GM19025 (cell line): Measurements from ENCODE around the gene CGREF1.
"Not testable (repeated sequence)": the region's sequence is repeated elsewhere in the genome, so short reads cannot be mapped to it uniquely, and the experiment has no call there.

Source experiments
- ATAC-seq: cut with Tn5 transposase; IDR thresholded peaks from one replicate; pipeline ENCODE4 v1.9.1; 2021; ENCODE audit warnings: mild to moderate bottlenecking, low read depth, moderate library complexity; ENCODE audit not compliant: unreplicated experiment

Gene CGREF1

DNA sequence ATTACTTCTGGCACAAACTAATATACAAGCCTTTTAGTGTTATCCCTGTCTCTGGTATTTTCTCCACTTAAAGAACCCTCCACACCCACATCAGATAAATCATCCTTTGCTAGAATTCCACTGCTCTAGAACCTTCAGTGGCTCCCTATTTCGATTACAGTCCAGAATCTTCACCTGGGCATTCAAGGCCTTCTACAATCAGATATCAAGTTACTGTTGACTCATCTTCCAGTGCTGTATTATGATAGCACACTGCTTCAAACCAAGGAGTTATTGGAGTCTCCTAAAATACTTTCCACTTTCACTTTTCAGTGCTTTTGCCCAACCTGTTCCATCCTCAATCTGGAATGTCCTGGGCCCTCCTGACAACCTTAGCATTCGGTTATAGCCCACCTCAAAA lies 3.4 kb downstream of the CGREF1 start:
- no peak for ATAC-seq

DNA sequence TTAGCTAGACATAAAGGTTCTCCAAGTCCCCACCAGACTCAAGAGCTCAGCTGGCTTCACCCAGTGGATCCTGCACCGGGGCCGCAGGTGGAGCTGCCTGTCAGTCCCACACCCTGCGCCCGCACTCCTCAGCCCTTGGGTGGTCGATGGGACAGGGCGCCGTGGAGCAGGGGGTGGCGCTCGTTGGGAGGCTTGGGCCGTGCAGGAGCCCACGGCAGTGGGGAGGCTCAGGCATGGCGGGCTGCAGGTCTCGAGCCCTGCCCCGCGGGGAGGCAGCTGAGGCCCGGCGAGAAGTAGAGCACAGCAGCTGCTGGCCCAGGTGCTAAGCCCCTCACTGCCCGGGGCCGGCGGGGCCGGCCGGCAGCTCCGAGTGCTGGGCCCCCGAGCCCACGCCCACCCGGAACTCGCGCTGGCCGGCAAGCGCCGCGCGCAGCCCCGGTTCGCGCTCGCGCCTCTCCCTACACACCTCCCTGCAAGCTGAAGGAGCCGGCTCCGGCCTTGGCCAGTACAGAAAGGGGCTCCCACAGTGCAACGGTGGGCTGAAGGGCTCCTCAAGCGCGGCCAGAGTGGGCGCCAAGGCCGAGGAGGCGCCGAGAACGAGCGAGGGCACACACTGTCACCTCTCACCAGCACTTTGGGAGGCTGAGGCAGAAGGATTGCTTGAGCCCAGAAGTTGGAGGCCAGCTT lies 7.4 kb downstream of the CGREF1 start:
- not testable (repeated sequence) for ATAC-seq

DNA sequence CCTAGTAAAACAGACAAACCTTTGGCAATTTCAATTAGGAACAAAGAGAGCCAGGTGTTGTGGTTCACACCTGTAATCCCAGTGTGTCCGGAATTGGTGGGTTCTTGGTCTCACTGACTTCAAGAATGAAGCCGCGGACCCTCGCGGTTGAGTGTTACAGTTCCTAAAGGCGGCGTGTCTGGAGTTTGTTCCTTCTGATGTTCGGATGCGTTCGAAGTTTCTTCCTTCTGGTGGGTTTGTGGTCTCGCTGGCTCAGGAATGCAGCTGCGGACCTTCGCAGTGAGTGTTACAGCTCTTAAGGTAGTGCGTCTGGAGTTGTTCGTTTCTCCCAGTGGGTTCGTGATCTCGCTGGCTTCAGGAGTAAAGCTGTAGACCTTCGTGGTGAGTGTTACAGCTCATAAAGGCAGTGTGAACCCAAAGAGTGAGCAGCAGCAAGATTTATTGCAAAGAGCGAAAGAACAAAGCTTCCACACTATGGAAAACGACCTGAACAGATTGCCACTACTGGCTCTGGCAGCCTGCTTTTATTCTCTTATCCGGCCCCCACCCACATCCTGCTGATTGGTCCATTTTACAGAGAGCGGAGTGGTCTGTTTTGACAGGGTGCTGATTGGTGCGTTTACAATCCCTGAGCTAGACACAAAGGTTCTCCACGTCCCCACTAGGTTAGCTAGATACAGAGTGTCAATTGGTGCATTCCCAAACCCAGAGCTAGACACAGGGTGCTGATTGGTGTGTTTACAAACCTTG lies 8.2 kb downstream of the CGREF1 start:
- ATAC-seq: not testable (repeated sequence)

DNA sequence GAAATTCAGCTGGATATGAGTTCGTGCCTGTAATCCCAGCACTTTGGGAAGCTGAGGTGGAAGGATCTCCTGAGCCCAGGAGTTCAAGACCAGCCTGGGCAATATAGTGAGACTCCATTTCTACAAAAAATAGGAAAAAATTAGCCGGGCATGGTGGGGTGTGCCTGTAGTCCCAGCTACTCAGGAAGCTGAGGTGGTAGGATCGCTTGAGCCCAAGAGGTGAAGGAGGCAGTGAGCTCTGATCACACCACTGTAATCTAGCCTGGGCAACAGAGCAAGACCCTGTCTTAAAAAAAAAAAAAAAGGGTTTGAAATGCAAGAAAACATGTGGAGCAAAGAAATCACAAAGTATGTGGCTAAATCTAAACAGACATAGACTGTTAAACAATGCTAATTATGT lies 9.8 kb downstream of the CGREF1 start:
- ATAC-seq: no peak

DNA sequence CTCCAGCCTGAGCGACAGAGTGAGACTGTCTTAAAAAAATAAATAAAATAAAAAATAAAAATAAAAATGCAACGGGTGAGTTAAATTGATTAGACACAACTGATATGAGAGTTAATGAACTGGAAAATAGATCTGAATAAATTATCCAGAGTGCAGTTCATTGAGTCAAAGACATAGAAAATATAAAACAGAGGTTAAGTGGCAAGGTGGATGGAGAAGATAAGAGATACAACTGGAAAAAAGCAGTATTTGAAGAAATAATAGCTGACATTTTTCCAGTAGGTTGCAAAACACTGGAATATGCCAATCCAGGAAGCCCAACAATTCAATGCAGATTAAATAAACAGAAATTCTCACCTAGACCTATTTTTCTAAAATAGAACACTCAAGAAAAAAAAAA lies 10.7 kb downstream of the CGREF1 start:
- ATAC-seq: no peak

DNA sequence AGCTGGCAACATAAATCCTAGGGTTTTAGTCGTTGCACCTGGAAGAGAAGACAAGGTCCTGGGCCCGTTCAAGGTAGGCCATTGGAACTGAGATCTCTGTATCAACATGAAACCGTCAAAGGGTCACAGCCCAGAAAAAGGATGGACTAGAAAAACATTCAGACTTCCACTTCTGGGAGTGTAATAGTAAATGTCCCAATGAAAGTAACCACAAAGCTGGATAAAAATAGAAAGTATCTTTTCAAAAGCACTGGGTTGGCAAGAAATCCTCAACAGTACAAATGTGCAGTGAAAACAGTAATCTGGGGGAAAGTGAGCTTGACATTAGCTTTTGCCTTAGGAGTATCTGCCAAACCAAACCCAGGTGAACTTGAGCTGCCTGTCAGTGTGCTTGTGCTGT lies 12.9 kb downstream of the CGREF1 start:
- ATAC-seq: no peak

DNA sequence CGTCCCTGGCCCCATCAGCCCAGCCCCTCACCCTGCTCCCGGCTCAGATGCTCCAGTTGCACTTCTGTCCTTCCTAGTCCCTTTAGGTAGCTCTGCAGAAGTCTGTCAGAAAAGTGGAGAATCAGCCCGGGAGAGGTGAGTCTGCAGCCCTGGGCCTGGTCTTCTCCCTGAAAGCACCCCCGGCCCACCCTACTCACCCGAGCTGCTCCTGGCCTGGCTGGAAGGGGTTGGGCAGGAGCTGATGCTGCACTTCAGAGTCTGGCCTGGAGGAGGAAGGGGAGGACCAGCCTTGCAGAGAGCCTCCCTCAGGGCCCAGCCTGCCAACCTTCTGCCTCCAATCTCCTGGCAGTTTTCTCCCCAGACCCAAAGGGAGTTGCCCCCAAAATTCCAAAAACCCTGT lies 16.6 kb downstream of the CGREF1 start:
- no peak for ATAC-seq

DNA sequence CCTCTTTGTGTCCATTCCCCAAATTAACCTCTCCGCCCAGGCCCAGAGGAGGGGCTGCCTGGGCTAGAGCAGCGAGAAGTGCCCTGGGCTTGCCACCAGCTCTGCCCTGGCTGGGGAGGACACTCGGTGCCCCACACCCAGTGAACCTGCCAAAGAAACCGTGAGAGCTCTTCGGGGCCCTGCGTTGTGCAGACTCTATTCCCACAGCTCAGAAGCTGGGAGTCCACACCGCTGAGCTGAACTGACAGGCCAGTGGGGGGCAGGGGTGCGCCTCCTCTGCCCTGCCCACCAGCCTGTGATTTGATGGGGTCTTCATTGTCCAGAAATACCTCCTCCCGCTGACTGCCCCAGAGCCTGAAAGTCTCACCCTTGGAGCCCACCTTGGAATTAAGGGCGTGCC lies 18.9 kb downstream of the CGREF1 start:
- no peak for ATAC-seq

DNA sequence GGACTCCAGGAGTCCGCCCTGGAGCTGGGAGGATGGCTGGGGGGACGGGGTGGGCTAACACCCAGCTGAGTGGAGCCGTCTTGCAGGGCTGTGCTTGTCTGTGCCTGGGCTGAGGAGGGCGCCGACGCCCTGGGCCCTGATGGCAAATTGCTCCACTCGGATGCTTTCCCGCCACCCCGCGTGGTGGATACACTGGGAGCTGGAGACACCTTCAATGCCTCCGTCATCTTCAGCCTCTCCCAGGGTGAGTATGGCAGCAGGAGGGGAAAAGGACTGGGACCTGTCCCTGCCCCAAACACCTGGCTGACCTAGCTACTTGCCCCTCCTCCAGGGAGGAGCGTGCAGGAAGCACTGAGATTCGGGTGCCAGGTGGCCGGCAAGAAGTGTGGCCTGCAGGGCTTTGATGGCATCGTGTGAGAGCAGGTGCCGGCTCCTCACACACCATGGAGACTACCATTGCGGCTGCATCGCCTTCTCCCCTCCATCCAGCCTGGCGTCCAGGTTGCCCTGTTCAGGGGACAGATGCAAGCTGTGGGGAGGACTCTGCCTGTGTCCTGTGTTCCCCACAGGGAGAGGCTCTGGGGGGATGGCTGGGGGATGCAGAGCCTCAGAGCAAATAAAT lies 19.5 kb downstream of the CGREF1 start:
- no peak for ATAC-seq

DNA sequence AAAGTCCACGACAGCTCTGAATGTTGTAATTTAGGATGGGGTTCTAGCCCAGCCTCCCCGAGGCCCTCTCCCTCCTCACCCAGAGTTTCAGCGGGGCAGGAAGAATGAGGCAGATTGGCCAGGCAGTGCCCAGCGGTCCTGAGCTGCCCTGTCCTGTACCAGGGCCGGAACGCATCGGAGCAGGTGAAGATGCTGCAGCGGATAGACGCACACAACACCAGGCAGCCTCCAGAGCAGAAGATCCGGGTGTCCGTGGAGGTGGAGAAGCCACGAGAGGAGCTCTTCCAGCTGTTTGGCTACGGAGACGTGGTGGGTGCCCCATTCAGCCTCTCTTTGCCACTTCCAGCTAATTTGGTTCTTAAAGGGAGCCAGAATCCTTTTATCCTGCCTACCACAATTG lies 21.6 kb downstream of the CGREF1 start:
- no peak for ATAC-seq

DNA sequence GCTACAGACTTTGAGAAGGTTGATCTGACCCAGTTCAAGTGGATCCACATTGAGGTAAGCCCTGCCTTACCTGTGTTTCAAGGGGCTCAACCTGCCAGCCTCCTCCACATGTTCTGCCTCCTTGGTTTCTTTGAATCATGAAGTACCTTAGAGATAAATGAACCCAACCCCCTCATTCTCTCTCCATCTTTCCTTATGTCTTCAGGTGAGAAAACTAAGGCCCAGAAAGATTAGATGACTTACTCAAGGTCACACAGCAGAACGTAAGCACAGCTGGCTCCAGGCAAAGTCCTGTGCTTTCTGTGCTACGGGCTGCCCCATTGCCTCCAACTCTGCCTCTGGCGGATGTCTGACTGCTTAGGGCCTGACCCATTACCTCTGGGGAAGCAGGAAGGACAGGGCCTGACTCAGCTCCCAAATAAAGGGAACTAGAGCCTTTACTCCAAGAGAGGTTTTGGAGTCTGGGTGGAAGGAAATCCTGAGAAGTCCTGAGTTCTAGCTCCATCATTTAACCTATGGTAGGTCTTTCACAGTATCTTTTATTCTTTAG lies 22.1 kb downstream of the CGREF1 start:
- no peak for ATAC-seq

DNA sequence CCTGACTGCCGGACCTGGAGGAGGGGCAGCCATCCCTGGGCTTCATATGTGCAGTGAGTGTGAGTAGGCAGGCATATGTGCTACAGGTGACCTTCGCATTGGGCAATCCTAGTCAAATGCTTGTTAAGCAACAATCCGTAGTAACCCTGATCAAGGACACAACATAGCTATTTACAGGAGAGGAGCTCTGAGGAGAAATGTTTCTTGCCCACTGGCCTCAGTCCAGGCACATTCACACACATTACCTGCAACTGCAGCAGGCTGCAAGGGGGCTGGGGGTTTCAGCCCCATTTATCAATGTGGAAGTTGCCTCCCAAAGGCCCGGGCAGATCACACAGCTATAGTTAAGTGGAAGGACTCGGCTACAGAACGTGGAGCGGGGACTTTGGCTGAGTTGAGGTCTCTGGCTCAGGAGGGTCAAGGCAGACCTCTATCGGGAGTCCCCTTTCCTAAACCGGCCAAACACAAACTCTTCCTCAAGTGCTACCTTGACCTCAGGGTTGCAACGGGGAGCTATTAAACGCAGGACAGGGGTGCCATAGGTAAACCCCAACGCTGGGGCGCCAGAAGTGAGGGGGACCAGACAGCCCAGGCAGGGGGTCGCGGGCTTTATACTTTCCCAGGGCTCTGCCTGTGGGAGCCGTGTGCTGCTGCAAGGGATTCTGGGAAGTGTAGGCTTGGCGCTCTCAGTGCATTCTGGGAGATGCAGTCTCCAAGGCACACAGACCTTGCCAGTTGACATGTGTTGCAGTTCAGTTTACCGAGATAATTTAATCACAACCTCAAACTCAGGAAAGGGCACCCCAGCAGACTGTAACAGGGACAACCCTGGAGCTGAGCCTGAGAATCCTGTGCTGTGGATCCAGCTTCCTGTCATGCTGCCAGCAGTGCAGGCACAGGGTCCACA lies 22.9 kb downstream of the CGREF1 start:
- ATAC-seq: no peak

DNA sequence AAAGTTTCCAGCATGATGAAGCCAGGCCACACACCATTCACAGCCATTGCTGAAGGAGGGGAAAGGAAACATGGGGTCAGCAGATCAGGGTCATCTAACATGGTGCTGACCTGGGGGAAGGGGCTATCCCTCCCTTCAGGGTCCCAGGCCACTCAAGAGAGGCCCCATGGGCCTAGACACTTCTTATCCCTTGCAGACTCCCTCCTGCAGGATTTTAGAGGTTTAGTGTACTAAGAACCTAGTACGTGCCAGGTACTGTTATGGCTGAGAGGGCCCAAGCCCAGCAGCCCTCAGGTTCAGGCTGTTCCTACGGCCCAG lies 23.5 kb downstream of the CGREF1 start:
- no peak for ATAC-seq

DNA sequence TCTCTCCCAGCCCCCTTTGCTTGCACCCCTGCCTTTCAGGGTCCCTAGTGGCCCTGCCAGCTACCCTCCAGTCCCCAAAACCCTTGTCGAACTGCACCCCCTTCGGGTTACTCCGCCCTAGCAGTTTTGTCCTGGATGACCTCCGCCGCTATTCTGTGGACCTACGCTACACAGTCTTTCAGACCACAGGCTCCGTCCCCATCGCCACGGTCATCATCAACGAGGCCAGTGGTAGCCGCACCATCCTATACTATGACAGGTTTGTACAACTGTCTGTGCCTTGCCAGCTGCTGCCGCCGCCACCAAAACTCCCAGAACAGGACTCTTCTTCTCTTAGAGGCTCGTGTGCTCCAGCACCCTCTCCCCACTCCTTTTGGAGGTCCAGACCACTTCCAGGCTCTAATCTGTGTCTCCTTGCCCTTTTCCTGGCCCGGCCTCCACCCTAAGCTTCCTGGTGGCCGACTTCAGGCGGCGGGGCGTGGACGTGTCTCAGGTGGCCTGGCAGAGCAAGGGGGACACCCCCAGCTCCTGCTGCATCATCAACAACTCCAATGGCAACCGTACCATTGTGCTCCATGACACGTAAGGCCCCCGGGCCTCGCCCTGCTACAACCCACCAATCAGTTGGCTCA lies 24.5 kb downstream of the CGREF1 start:
- no peak for ATAC-seq

DNA sequence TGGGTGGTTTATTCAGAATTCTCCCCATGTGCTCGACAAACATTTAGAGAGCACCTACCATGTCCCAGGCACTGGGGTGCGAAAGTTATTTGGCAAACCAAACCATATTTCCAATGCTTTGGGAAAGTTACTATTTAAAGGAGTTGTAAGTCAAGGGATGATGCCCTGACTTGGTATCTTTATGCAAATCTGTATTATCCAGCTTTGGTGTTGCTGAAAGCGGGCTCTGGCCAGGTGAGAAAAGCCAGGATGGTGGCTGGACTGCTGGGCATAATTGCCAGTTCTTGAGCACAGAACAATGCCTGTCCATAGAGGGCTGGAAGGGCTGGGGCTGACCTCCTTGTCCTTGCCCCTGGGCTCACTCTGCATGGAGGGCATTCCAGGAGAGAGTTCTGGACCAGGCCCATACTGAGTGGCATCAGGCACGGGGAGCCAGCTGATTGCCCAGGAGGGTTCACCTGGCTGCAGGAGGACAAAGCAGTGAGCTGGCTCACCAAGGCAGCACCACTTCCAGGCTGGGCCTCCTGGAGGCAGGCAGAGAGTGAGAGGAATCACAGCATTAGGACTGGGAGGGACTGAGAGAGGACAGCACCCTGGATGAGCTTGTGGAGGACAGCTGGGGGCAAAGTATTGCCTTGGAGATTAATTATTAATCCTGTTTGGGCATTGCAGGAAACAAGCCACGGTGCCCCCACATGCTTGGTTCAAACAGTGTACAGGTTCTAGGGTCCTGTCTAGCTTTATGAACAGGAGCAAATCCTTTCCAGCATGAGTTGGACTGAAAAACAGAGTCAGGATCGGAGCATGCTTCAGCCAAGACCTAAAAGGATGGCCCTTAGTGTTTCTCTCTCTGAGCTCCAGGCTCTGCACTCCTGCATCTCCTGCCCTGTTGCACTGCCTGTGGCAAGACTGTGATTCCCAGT lies 25.2 kb downstream of the CGREF1 start:
- ATAC-seq: no peak

DNA sequence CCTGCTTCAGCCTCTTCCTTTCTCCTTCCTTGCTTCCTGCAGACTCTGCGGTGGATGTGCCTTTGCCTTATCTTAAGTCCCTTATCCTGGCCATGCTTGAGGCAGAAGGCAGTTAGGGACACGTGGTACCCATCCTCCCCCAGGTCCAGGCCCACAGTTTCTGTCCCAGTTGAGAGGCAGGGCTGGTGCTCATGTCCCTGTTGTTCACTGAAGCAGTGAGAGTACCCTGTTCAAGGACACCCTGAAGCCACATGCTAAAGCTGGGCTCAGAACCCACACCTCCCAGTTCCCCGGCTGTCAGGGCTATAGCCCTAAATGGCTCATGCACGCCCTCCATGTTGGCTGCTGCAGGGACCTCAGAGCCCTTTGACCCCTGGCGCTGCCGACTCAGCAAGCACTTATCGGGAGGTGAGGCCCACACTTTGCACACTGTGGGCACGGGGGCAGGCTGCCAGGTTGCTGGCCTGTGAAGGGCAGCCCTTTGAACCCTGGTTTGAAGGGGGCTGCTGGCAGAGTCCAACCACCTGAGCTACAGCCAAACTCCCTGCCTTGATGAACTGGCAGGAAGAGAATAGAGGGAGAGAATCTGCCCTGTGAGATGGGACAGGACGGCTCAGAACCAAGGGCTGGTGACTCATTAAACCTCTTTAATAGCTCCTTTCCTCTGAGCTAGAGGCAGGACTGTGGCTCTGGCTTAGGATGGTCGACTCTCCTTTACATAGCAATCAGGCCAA lies 26.1 kb downstream of the CGREF1 start:
- ATAC-seq: no peak

DNA sequence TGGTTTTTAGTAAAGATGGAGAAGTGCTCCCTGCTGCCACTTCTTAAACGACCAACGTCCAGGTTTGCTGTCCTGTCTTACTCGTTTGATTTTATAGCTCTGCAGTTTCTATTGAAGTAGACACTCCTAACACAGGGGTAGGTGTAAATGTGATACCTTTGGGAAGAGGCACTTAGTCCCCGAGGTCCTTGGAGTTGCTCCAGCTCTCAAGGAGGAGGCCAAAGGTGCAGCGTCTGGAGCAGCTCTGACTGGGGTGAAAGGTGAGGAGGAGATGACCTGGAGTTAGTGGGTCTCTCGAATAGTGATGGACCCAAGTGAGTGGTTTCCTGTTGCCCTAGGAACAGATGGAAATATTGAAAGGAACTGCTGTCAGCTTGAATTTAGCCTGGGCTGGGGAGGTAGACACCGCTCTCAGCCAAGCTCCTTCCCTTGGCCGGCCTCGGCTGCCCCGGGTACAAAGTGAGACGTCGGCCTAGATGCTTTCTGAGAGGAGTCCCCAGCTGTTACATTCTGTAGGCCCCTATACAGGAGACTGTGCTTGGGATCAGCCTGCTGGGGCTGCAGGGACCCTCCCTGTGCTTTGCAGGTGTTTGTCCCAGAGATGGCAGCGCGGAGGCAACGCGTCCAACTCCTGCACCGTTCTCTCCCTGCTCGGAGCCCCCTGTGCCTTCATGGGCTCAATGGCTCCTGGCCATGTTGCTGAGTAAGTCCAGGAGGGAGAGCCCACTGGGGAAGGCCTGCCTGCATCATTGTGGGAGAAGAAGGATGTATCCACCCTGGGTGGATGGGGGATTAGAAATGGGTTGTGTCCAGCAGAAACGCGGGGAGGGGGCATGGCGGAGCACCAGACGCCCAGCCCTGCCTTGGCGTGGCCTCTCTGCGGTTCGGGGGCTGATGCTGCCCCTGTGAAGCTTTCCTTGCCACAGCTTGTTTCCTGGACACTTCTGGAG lies 26.9 kb downstream of the CGREF1 start:
- no peak for ATAC-seq
